Upper lobe of left lung (tissue), 4 donors: ENCODE data around the gene SERTAD1.

Experiments
- CTCF ChIP-seq, 6 experiments: fragments of 450-650 bp in 4 of 6; fragments of 200-600 bp in 2 of 6; sonication (generic) in 2 of 6; IDR thresholded peaks; one replicate each; pipeline ENCODE4 v1.5.1; 2016 to 2019; ENCODE audit warnings: antibody characterized with exemption in 6 of 6
- EP300 ChIP-seq, 4 donors: sonication (generic); formaldehyde crosslinking; IDR thresholded peaks; one replicate each; pipeline ENCODE4 v1.5.1; 2017; ENCODE audit warnings: antibody characterized with exemption in 4 of 4, control low read depth in 2 of 4
- POLR2A ChIP-seq, 4 donors: fragments of 450-650 bp; IDR thresholded peaks; one replicate each; pipeline ENCODE4 v1.5.1; 2016 to 2017; ENCODE audit warnings: antibody characterized with exemption in 4 of 4, mild to moderate bottlenecking in 2 of 4
- POLR2AphosphoS5 ChIP-seq, 2 donors: sonication (generic); formaldehyde crosslinking; IDR thresholded peaks; one replicate each; pipeline ENCODE4 v1.5.1; 2017; ENCODE audit warnings: antibody characterized with exemption in 2 of 2

DNA sequence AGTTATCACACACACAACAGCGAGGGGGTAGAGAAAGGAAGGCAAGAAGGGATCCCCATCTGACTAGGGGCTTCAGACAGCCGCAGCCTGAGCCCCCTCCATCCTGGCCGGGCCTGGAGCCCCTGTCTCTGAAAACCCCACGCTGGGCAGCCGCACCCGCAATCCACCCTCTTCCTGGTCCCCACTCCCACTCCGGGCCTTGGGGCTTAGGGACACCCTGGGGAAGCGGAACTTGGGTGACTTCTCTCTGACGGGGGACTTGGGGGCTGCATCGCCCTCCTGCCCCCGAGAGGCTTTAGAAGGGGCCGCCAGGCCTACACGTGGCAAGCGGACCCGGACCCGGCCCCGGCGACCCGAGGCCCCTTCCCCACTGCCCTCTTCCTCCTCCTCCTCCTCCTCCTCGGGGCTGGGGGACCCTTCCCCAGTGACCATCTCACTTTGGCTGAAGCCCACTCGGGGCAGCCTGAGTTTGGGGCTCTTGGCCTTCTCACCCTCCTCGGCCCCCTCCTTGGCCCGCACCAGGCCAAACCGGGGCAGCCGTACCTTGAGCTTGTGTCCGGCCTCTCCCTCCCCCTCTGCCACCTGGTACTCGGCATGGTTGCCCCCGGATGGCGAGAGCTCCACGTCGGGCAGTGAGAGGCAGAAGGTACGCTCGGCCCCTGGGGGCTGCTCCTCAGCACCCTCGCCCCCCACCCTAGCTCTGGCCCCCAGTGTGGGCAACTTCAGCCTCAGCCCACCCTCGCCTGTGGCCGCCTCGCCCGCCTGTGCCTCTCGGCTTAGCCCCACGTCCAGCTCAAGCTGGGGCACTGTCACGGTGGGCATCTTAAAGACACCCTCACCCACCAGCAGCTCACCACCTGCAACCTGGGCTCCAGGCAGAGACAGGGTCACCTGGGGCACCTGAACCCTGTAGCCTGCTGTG lies 31.6 kb downstream of the SERTAD1 start:
- TF ChIP-seq EP300 (IDR thresholded peaks at IDR 0.05) (no peak), POLR2A (IDR thresholded peaks at IDR 0.05) (no peak), CTCF (IDR thresholded peaks at IDR 0.05) (no peak), POLR2AphosphoS5 (IDR thresholded peaks at IDR 0.05) (no peak)
